IPS-18c (cell line): Measurements from ENCODE around the gene PRDX6.
"Not testable (repeated sequence)": the region's sequence is repeated elsewhere in the genome, so short reads cannot be mapped to it uniquely, and the experiment has no call there.

ENCODE experiments used
- H3K4me3 ChIP-seq: 2 replicates; pipeline ENCODE4 v1.7.0; 2013; ENCODE audit warnings: low read depth, mild to moderate bottlenecking, low read length, moderate library complexity; ENCODE audit not compliant: insufficient read depth
- H3K9me3 ChIP-seq: one replicate; pipeline ENCODE4 v1.6.1; 2013; ENCODE audit warnings: mild to moderate bottlenecking, low read length, moderate library complexity; ENCODE audit not compliant: control insufficient read depth, insufficient read depth

The PRDX6 gene

DNA sequence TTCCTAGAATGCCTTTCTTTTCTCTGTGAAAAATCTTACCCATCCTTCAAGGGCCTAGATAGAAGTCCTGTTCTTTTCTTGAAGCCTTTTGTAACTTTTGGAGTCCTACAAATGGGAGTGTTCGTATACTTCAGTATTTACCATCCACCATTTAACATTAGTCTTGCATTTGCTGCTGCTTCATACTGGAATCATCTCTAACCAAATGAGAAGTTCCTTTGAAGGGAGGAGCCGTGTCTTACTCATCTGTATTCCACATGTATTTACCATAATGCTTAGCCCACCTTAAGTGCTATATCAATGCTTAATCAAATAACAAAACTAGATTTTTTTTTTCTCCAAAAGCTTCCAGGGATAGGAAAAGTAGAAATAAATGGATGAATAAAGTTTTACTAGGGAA lies 7.1 kb downstream of the PRDX6 start:
- H3K9me3 ChIP-seq: no peaks in the 10 kb centered on the region

DNA sequence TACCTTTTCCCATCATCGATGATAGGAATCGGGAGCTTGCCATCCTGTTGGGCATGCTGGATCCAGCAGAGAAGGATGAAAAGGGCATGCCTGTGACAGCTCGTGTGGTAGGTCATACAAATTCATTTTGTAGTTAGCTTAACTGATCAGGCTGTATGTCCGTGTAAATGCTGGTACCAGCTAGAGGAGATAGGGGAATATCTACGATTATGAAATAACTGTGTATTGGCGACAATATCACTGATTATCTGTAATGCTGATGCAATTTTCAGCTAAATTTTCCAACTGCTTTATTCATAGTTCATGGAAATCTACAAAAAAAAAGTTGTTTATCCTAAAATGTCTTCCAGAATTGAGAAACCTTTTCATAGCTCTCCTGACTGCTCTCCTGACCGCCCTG lies 8.3 kb downstream of the PRDX6 start:
- no peaks in the 10 kb centered on the region for H3K9me3 ChIP-seq
- no peak overlapping the region for H3K4me3 ChIP-seq

More for the DNA sequence above, 7.1 kb downstream of the PRDX6 start:
- H3K4me3 ChIP-seq: no peak overlapping the region

DNA sequence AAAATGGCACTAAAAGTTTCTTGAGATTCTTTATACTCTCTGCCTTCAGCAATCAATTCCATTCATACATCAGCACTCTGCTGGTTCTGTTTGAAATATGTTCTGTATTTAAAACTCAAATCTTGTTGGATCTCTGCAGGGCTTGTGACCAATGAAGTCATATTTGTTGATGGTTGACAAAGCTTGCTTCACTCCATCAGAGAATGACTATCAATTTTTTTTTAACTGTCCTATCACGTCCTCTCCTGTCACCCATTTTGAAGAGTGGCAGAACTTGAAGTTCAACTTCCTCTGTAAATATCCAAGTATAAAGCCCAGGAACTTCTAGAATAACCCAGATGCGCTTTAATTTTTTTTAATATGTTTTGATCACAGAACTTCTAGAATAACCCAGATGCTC lies 10.9 kb downstream of the PRDX6 start:
- H3K4me3 ChIP-seq: no peak overlapping the region
- H3K9me3 ChIP-seq: peaks cover 5% of the 10 kb centered on the region

DNA sequence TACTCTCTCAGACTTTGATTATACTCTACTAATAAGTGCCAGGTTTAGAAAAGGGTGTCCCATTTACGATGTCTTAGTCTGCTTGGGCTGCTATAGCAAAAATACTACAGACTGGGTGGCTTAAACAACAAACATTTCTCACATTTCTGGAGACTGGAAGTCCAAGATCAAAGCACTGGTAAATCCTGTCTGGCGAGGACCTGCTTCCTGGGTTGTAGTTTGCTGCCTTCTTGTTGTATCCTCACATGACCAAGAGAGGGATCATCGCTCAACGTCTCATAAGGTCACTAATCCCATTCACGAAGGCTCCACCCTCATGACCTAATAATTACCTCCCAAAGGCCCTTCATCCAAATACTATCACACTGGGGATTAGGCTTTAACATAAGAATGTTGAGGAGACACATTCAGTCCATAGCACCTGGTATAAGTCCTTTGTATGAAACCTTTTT lies 12.0 kb downstream of the PRDX6 start:
- peaks cover 7% of the 10 kb centered on the region for H3K9me3 ChIP-seq
- no peak overlapping the region for H3K4me3 ChIP-seq

DNA sequence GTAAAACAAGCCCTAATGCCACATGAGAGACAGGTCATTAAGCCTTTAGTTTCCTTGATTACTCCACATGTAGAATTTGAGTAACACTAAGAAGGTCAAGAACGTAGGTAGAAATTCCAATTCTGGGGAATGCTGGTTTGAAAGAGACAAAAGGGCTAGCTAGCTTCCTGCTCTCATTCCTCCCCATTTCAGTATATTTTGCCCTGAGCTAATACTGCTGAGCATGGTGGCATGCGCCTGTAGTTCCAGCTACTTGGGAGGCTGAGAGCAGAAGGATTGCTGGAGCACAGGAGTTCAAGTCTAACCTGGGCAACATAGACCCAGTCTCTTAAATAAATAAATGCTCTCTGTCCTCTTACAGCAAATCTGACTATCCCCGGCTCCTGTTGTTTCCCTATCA lies 12.8 kb downstream of the PRDX6 start:
- H3K4me3 ChIP-seq: no peak overlapping the region
- peaks cover 9% of the 10 kb centered on the region for H3K9me3 ChIP-seq

DNA sequence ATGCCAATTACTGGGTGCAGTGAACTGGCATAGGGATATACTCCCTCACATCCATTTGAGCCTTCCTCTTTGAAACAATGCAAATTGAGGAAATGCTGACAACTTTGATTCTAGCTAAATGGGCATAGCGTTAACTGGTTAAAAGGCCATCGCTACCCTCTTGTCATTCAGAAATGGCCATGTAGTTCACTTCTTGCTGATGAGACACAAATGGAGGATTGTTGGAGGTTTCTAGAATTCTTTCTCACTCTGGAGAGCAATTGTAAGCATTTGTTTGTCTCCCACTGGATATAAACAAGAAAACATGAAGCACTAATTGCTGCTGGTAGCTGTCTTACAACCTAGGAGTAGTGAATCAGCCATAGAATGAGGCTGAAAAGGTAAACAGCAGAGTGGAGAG lies 14.4 kb downstream of the PRDX6 start:
- Histone ChIP-seq H3K9me3 (peaks cover 9% of the 10 kb centered on the region), H3K4me3 (no peak overlapping the region)

DNA sequence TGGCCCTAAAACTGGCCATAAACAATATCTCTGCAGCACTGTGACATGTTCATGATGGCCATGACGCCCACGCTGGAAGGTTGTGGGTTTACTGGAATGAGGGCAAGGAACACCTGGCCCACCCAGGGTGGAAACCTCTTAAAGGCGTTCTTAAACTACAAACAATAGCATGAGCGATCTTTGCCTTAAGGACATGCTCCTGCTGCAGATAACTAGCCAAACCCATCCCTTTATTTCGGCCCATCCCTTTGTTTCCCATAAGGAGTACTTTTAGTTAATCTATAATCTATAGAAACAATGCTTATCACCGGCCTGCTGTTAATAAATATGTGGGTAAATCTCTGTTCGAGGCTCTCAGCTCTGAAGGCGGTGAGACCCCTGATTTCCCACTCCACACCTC lies 16.0 kb downstream of the PRDX6 start:
- not testable (repeated sequence) for H3K4me3 ChIP-seq
- peaks cover 12% of the 10 kb centered on the region for H3K9me3 ChIP-seq

DNA sequence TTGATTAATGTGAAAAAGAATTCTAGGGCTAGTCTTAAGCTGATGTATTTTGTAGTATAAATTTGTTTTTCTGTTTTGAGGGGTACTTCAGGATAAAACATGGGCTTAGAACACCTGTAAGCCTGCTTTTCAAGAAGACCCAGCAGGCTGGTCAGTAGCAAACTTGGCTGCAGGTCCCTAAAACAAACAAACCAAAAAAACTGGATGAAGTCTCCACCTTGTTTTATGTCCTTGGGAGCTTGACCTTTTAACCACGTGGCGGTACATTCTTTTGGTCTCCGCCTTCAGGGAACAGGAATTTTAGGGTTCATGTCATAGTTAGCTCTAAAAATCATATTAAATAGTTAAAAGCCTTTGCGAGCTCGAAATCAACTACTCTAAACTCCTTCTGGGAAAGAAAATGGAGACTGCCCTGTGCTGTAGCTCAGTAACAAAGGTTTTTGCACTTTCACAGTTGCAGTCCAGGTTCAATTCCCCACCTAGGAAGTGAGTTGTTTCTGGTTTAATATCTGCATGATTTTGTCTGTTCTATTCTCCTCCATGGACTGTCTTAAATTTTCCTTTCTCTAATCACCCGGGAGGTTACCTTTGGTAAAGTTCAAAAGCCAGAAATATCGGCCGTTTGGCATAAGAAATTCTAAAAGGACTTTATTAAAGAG lies 18.6 kb downstream of the PRDX6 start:
- H3K9me3 ChIP-seq: peaks cover 12% of the 10 kb centered on the region
- no peak overlapping the region for H3K4me3 ChIP-seq

DNA sequence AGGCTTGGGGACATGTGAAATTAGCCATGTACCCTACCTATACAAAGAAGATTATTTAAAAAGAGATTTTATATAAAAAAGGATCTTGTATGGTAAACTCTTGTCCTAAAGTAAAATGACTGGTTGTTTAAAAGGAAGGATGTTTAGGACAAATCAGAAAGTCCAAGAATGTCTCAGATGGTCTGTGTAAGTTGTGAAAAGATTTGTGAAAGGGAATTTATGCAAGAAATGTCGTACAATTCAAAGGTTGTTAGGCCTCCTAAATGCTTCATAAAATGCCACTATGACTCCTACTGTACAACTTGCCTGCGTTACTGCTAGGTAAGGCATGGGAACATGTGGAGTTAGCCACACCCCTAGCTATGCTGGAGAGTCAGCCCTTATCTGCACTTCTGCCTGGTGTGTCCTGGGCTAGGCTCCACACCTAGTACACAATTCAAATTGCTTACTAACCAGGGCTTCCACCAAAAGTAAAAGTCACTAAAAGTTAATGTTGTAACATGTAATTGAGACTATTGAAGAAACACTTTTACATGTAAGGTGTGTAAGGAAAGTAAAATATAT lies 19.7 kb downstream of the PRDX6 start:
- Histone ChIP-seq H3K4me3 (no peak overlapping the region), H3K9me3 (peaks cover 12% of the 10 kb centered on the region)

DNA sequence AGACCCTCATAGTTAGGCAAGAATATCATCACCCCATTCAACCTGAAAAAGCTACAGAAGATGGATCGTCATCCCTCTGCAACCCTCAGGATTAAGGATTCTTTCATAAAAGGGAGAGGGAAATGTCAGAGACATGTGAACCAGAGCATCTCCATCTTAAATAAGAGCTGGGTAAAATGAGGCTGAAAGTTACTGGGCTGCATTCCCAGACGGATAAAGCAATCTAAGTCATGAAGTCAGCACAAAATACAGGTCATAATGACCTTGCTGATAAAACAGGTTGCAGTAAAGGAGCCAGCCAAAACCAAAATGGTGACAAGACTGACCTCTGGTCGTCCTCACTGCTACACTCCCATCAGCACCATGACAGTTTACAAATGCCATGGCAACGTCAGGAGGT lies 22.6 kb downstream of the PRDX6 start:
- no peak overlapping the region for H3K4me3 ChIP-seq
- peaks cover 3% of the 10 kb centered on the region for H3K9me3 ChIP-seq

DNA sequence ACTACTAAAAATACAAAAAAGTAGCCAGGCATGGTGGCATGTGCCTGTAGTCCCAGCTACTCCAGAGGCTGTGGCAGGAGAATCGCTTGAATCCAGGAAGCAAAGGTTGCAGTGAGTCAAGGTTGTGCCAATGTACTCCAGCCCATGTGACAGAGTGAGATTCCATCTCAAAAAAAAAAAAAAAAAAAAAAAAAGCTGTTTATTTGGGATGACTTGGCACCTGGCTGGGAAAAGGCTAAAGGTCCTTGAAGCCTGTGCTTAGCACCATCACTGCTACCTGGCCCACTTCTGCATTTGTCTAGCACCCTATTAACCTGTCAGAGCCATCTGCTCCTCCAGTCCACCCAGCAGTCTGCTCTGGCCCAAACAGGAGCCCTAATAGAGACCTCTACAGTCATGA lies 25.0 kb downstream of the PRDX6 start:
- H3K9me3 ChIP-seq: no peaks in the 10 kb centered on the region

DNA sequence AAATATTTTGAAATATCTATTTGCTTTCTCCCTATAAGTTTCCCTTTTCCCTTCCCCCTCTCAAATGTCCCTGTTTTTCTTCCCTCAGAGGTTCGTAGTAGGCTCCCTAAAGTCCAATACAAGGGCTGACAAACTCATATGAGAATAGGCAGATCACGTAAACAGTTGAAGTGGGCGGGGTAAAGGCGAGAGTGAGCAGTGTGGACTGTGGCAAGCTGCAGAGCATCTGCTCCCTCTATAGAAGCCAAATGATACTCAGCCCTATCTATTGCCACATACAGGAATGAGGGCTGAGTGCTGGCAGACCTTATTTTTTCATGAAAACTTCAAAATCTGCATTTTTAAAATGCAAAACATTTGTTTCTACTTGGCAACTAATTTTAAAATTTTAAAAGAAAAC lies 26.3 kb downstream of the PRDX6 start:
- H3K9me3 ChIP-seq: no peaks in the 10 kb centered on the region
- H3K4me3 ChIP-seq: no peak overlapping the region

More for the DNA sequence above, 25.0 kb downstream of the PRDX6 start:
- H3K4me3 ChIP-seq: no peak overlapping the region

DNA sequence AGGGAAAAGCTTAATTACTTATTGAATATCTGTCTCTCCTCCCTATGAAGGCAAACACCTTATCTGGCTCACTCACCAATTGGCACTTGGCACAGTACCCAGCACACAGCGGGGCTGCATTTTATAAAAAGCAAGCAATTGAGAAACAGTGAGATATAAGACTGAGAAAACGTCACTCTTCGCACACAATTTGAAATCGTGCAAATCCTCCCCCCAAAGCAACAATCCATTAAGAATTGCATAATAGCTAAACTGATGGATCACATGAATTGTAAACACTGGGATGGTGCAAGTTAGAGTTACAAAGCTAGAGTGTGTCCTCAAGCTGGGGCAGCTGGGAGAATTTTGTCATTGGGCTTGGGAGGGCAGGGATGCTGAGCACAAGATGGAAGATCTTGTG lies 27.1 kb downstream of the PRDX6 start:
- no peak overlapping the region for H3K4me3 ChIP-seq
- H3K9me3 ChIP-seq: no peaks in the 10 kb centered on the region

DNA sequence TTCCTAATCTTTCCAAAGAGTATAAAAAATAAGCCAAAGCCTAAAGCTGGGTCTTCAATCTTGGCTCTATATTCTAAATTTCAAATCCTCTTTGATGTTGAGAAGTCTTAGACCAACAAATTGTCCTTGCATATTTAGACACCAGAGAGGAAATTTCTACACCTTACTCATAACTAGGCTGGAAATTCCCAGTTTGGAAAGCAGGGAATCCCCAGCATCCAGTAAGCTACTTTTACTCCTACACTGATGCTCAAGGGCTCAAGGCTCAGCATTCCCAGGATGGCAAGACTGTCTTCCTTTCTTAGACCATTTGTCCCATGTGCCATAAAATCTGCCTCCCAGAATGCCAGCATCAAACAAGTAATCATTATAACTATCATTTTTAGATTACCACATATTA lies 28.3 kb downstream of the PRDX6 start:
- no peak overlapping the region for H3K4me3 ChIP-seq
- no peaks in the 10 kb centered on the region for H3K9me3 ChIP-seq

DNA sequence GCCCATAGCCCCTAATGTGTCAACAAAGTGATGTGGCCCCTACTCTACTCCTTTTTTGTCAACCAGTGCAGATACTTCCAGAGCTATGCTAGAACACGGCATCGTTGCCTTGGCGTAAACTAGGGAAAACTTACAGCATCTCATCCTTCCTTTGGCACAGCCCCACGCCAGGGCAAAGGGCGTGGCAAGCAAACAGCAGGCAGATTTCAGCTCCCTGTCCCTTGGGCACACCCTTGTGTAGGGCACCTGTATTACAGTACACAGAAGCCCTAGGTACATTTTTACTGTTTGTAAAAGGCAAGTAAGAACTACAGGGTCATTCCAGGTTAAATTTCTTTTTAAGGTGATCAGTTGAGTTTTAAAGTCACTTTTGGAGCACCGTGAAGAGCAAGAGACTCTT lies 29.3 kb downstream of the PRDX6 start:
- Histone ChIP-seq H3K9me3 (no peaks in the 10 kb centered on the region), H3K4me3 (no peak overlapping the region)

DNA sequence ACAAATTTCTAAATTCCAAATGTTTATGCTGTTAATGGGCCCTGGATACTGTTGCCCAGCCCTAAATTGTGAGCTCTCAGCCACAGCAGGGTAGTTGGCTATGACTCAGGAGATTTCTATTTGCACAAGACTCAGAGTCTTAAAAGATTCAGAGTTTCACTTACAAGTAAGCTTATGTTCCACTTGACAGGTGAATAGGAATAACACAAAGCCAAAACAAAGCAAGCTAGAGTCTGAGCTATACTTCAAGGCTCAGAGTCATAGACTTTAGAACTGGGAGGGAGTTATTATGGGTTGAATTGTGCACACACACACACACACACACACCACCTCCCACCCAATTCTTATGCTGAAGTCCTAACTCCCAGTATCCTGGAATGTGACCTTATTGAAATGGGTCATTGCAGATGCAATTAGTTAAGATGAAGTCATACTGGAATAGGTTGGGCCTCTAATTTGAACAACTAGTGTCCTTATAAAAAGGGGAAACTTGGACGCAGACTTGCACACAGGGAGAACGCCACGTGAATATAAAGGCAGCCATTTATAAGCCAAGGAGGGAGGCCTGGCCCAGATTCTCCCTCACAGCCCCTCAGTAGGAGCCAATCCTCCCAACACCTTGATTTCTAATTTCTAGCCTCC lies 30.2 kb downstream of the PRDX6 start:
- no peak overlapping the region; the same call in 1 of the 2 replicates for H3K4me3 ChIP-seq
- no peaks in the 10 kb centered on the region for H3K9me3 ChIP-seq

DNA sequence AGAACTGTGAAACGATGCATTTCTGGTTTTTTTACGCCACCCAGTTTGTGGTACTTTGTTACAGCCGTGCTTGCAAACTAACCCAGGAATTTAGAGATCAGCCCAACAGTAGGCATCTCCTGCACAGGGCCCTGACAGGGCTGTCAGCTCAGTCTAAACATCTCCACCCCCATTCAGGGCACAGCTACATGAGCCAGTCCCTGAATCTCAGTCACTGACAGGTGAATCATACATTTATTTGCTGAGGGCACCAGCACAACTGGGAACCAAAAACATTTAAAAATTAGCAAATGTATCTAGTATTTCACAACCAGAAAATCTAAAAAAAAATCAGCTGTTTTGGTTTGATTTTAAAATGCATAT lies 30.7 kb downstream of the PRDX6 start:
- no peaks in the 10 kb centered on the region for H3K9me3 ChIP-seq
- H3K4me3 ChIP-seq: no peak overlapping the region; the same call in 1 of the 2 replicates

DNA sequence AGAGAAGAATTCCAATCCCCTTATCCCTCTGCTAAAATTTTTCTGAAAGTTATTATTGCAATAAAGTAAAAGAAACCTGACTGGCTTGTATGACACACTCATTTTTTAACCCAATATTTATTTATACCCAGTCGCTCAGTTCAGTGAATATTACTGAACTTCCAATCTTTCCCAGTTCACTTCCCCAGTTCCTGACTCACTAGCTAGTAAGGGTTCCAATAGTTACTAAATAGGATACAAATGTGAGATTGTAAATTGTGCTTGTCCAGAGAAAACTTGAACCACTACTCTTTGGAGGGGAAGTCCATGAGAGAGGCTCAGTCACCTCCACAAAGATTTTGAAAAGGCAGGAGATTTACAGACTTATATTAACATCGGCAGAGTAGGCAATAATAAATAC lies 31.4 kb downstream of the PRDX6 start:
- H3K9me3 ChIP-seq: peaks cover 2% of the 10 kb centered on the region
- no peak overlapping the region for H3K4me3 ChIP-seq
